Stimulated activated naive CD4-positive, alpha-beta T cell (primary cell): ENCODE results near the gene CNOT4.
"Not testable (repeated sequence)": the region's sequence is repeated elsewhere in the genome, so short reads cannot be mapped to it uniquely, and the experiment has no call there.

Experiments
- DNase-seq, 6 experiments: peaks; one replicate each; lab custom pipeline; 2025; lab: John Stamatoyannopoulos, UW

The CNOT4 gene

DNA sequence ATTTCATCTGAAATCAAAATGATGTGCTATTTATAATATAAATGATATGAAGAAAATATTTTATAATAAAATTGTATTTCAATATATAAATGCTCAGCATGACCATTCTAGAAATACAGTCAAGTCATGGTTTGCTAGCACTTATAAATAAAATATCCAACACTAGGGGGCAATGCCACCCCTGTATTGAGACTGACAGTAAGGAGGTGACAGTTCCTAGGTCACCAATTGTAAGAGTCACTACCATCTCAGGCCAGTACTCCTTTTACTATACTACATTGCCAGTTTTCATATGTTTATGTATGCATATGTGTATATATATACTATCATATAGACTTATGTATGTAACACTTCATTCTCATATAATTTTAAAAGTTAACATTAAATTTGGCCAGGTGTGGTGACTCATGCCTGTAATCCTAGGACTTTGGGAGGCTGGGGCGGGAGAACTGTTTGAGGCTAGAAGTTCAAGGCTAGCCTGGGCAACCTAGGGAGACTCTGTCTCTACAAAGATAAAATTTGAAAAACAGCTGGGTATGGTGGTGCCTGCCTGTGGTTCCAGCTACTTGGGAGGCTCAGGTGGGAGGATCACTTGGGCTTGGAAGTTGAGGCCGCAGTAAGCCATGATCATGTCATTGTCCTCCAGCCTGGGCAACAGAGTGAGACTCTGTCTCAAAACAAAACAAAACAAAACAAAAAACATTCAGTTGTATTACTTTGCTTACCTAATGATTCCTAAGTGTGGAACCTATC is 2.4 kb upstream of the CNOT4 start:
- peak in 3 of 6 experiments; percentile 47 to 61 (median 58) for DNase-seq

DNA sequence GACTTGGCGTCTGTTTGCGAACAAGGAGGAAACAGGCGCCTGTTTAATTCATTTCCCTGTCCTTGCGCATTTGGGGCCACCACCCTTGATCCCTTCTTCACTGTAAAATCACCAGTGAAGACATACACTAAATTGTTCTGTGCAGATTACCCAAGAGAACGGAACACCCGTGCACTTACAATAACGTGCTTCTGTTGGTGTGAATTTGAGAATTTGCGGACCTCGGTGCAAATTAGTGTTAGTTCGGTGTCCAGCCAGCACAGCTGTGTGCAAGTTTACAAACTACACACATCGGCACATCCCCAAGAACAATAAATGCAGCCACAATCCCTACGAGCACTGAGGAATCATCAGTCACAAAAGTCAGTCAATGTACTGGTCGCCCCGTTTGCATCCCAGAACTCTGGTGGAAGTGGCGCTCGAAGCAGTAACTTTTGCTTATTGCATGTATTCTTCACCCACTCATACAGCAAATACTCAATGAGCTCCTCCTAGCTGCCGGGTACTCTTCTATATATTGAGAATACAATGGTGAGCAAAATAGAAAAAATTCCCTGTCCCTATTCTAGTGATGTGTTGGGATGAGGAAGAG is 786 bp upstream of the CNOT4 start:
- peak in 1 of 6 experiments; percentile 40 for DNase-seq

DNA sequence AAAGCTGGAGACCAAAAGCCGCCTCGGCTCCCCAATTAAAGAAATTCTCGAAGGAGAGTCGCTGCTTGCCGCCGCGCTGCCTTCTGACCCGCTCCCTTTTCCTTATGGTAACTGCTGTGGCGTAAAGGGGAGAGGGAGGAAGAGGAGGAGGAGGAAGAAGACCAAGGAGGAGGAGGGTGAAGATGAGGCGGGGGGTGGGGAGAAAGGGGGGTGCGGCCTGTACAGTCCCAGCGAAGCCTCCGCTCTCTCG is 388 bp downstream of the CNOT4 start:
- DNase-seq, result no peak

DNA sequence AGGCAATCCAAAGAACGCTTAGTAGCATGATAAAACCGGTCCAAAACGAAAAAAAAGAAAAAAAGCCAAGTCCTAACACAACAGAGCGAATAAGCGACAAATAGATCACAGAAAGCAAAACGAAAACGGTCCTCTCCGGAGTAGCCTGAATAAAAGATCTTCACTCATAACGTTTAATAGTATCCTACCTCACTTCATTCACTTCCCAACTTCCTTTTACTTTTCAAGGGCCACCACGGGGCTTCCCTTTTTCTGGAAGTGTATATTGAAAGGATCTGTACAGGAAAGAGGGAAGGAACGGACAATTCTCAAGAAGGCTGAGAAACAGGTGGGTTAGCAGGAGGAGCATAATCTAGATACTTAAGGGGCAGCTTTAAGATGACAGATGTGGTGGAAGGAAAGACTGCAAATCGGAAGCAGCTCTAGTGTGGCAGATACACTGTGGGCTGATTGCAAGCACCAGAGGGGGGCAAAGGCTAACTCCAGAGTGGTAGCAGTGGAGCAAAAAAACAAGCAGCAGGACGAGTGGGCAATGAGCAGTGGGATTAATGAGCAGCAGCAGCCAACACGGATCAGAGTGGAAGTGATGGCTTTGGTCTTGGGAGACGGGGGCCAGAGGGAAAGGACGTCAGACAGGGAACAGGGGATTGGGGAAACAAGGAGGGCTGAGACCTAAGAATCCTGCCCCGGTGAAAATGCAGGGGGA is 866 bp downstream of the CNOT4 start:
- DNase-seq, result peak in 2 of 6 experiments; percentile 28 to 40

DNA sequence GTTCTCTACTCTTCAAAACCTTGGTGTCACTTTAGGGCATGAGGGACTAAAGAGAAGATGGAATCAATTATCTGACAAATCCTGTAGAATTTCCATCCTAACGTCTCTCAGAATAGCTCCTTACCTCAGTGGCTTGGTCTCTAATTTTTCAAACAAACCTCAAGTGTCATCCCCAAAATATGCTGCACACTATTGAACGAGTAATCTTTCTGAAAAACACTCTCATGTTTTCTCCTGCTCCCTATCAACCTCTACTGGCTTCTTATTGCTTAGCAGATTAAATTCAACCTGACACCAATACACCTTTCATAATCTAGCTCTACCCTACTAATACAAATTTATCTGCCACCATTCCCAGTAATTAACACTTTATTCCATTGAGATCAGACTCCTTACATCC is 8.5 kb downstream of the CNOT4 start:
- no peak for DNase-seq

DNA sequence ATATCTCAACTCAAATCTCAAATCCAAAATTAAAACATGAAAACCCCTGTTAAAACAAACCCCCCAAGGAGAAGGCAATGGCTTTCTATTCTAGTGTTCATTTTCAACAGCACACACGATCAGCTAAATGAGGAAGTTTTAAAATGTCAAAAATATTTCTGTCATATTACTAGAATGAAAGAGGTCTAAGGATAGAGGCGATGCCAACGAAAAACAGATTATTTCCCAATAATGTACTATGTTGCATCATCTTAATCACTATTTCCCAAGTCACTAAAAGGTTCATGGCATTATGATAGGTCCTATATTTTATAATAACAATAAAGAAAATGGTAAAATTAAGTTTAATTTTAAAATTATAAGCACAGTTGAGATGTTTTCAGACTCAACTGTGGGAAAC is 10.1 kb downstream of the CNOT4 start:
- no peak for DNase-seq

DNA sequence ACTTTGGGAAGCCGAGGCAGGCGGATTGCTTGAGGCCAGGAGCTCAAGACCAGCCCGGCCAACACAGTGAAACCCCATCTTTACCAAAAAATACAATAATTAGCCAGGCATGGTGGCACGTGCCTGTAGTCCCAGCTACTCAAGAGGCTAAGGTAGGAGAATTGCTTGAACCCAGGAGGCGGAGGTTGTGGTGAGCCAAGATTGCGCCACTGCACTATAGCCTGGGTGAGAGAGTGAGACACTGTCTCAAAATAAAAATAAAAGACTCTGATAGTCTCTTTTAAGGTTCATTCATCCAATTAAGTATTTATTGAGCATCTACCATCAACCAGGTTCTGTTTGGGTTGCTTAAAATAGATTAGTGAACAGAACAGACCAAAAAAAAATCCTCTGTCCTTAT is 12.7 kb downstream of the CNOT4 start:
- DNase-seq, result not testable (repeated sequence)

DNA sequence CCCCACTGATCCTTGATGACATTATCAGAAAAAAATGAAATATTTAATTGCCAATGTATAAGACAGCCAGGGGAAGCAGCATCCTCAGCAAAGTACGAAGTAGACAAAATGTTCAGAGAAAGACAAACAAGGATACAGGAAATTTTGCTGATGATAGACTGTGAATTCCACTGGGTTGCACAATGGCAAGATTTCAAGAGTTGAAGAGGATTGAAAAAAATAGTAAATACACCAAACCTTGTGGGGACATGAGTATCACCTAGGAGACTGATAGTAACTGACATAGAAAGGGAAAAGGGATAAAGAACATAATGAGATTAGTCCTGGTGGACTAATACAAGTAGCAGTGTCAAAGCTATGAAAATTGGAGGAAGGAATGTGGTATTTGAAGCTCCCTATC is 16.5 kb downstream of the CNOT4 start:
- no peak for DNase-seq

DNA sequence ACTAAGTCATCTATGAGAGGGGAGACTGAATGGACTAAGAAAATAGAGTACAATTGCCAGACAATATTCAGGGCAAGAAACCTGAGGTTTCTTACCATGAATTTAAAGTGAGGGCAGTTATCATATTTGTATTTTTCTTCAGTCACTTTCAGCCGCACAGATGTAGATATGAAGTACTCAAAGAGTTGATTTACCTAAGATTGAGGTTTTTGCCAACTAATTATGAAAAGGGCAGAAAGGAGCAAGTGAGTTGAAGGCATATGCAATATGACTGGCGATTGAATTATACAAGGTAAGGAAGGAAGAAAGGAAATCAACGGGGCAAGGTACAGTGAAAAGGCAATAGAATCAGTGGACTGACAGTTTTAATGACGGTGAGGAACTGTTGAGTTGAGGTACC is 17.8 kb downstream of the CNOT4 start:
- DNase-seq, result no peak

DNA sequence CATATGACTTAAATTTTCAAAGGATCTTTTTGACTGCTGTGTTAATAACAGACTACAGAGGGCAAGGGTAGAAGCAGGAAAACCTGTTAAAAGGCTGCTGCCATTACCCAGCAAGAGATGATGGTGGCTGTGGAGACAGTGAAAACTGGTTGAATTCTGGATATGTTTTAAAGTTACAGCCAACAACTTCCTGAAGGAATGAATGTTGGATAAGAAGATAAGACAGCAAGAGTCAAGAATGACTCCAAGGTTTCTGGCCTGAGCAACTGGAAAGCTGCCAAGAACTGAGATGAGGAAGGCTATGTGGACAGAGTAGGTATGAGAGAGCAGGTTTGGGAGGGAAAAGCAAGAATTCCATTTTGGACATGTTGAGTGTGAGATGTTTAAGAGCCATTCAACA is 19.1 kb downstream of the CNOT4 start:
- DNase-seq, result no peak

DNA sequence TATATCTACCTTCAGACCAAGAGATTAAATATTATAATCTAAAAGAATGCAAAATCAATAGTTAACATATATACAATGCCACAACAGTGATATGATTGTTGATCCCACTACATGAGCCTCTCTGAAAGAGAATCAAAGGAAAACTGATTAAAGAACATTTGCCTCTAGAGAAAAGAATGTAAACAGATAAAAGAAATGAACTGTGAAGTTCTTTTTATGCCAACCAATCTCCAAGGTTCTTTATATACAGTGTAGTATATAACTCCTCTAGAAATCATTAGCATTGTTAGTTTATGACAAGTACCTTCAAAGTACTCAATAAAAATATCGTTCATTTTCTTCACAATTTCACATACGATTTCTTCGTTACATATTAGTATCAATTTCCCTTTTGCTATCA is 20.1 kb downstream of the CNOT4 start:
- no peak for DNase-seq

DNA sequence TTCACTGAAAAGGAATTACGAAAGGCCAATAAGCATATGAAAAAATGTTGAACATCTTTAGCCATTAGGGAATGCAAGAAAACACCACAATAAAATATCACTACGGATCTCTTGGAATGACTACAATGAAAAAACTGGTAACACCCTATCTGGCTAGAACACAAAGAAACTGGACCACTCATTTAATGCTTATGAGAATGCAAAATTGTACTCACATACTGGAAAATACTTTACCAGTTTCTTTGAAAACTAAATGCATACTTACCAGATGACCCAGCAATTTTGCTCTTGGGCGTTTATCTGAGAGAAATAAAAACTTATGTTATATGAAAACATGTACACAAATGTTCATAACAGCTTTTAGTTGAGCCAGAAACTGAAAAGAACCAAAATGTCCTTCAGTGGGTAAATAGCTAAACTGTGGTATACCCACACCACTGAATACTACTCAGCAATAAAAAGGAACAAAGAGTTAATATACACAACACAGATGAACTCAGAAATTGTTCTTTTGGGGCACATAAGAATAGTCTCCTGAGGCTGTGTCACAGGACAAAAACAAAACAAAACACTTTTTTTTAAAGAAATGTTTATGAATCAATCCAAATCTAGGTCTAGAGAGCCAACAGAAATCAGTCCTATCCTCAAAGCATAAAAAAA is 23.5 kb downstream of the CNOT4 start:
- DNase-seq, result no peak

DNA sequence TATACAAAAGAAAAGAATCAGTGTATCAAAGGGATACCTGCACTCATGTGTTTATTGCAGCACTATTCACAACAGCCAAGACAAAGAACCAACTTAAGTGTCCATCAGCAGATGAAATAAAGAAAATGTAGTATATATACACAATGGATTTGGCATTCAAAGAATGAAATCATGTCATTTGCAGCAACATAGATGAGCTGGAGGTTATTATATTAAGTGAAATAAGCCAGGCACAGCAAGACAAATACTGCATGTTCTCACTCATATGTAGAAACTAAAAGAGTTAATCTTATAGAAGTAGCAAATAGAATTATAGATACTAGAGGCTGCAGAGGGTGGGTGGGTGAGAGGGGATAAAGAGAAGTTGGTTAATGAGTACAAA is 28.3 kb downstream of the CNOT4 start:
- DNase-seq, result no peak

DNA sequence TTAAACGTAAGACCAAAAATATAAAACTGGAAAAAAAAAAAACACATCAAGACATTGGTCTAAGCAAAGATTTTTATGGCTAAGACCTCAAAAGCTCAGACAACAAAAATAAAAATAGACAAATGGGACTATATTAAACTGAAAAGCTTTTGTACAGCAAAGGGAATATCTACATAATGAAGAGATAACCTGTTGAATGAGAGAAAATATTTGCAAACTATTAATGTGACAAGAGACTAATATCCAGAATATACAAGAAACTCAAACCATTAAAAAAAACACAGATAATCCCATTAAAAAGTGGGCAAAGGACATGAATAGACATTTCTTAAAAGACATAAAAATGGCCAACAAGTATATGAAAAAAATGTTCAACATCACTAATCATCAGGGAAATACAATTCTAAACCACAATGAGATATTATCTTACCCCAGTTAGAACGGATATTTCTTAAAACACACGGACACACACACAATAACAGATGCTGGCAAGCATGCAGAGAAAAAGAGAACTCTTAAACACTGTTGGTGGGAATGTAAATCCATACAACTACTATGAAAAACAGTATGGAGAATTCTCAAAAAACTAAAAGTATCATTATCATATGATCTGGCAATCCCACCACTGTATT is 28.8 kb downstream of the CNOT4 start:
- no peak for DNase-seq

DNA sequence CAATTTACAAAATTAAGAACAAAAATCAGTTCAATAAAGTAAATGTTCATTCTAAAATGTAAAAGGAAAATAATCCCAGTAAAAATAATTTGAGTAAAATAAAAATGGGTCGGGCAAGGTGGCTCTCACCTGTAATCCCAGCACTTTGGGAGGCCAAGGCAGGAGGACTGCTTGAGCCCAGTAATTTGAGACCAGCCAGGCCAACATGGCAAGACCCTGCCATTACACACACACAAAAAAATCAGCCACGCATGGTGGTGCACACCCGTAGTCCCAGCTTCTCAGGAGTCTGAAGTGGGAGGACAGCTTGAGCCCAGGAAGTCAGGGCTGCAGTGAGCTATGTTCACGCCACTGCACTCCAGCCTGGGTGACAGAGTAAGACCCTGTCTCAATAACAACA is 34.4 kb downstream of the CNOT4 start:
- DNase-seq, result no peak

DNA sequence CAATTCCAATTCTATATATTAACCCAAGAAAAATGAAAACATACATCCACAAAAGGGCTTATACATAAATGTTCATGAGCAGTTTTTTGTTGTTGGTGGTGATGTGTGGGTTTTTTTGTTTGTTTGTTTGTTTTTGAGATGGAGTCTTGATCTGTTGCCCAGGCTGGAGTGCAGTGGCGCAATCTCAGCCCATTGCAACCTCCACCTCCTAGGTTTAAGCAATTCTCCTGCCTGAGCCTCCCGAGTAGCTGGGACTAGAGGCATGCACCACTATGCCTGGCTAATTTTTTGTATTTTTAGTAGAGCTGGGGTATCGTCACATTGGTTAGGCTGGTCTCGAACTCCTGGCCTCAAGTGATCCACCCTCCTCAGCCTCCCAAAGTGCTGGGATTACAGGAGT is 40.2 kb downstream of the CNOT4 start:
- DNase-seq, result not testable (repeated sequence)

DNA sequence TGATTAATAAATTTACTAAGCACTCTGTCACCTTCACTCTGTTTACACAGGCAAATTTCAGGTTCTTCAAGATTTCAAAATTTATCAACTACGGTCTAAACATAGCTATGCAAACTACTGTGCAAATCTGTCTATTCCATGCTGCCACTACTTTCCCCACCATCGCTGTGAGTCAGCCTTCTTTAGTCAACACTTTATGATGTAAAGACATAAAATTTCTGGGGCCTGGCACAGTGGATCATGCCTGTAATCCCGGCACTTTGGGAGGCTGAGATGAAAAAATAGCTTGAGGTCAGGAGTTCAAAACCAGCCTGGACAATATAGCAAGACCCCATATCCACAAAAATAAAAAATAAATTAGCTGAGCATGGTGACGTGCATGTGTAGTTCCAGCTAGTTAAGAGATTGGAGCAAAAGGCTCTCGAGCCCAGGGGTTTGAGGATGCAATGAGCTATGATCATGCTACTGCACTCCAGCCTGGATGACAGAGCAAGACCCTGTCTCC is 42.6 kb downstream of the CNOT4 start:
- no peak for DNase-seq

DNA sequence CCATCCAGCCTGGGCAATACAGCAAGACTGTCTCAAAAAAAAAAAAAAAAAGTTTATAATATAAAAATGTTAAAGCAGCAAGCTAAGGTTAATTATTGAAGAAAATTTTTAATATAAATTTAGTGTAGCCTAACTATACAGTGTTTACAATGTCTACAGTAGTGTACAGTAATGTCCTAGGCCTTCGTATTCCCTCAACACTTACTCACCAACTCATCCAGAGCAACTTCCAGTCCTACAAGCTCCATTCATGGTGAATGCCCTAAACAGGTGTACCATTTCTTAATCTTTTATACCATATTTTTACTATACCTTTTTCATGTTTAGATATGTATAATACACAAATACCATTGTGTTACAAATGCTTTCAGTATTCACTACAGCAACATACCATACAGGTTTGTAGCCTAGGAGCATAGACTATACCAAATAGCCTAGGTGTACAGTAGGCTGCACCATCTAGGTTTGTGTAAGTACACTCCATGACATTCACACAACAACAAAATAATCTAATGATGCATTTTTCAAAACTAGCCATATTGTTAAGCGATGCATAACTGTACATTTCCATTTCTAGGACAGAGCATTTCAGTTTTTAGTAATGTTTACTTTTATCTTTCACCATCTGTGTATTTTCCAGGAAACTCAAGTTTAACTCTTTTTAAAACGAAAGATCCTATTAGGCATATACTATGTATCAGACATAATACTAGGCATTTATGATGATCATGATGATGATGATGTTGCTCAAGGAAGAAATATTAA is 43.3 kb downstream of the CNOT4 start:
- DNase-seq, result no peak

DNA sequence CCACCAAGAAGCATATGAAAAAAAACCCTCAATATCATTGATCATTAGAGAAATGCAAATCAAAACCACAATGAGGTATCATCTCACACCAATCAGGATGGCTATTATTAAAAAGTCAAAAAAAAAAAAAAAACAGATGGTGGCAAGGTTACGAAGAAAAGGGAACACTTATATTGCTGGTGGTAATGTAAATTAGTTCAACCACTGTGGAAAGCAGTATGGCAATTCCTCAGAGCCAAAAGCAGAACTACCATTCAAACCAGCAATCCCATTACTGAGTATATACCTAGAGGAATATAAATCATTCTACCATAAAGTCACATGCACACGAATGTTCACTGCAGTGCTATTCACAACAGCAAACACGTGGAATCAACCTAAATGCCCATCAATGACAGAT is 46.0 kb downstream of the CNOT4 start:
- no peak for DNase-seq

DNA sequence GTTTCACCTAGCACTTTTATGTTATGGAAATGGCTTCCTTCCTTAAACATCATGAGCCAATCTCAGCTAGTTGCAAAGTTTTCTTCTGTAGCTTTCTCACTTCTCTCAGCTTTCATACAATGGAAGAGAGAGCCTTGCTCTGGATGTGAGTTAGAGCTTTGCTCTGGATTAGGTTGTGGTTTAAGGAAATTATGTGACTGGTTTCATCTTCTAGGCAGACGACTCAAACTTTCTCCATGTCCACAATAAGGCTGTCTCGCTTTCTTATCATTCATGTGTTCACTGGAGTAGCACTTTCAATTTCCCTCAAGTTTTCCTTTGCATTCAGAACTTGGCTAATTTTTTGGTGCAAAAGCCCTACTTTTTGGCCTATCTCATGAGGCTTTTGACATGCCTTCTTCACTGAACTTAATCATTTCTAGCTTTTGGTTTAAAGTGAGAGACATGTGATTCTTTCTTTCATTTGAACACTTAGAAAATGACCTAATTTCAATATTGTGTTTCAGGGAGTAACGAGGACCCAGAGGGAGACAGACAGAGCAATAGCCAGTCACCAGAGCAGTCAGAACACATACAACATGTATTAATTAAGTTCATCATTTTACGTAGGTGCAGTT is 49.8 kb downstream of the CNOT4 start:
- DNase-seq, result no peak

DNA sequence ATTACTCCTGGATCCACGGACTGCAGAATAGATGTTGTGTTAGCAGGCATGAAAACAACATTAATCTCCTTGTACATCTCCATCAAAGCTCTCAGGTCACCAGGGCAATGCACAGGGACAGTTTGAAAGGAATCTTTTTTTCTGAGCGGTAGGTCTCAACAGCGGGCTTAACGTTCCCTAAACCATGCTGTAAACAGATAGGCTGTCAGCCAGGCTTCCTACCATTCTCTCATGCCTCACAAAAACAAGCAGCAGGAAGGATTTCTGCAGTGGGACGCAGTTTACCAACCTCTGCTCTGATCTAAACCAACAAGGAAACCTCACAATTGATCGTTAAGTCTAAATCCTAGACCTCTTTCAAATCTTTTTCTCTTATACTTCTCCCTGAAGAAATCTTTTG is 50.8 kb downstream of the CNOT4 start:
- DNase-seq, result no peak
